Gastrocnemius medialis (tissue), 4 donors: ENCODE measurements around the gene OR2H2.

ENCODE experiments used
- POLR2A ChIP-seq, 2 donors: fragments of 450-650 bp; IDR thresholded peaks; one replicate each; pipeline ENCODE4 v1.6.1; 2017; ENCODE audit warnings: antibody characterized with exemption in 2 of 2, mild to moderate bottlenecking in 2 of 2, moderate library complexity in 2 of 2
- TF ChIP-seq, protein P1 (sequence below), 5 experiments: fragments of 450-650 bp in 3 of 5; fragments of 200-600 bp in 2 of 5; sonication (generic) in 2 of 5; IDR thresholded peaks in 4 of 5; conservative IDR thresholded peaks in 1 of 5; 1 replicate in 4 of 5; 2 replicates in 1 of 5; pipeline ENCODE4 v1.5.1; 2016 to 2019; ENCODE audit warnings: antibody characterized with exemption in 5 of 5, mild to moderate bottlenecking in 3 of 5, moderate library complexity in 3 of 5

GRCh38 chr6:29564875-29565274, 20.0 kb upstream of the OR2H2 start:
- TF ChIP-seq, protein P1, sequence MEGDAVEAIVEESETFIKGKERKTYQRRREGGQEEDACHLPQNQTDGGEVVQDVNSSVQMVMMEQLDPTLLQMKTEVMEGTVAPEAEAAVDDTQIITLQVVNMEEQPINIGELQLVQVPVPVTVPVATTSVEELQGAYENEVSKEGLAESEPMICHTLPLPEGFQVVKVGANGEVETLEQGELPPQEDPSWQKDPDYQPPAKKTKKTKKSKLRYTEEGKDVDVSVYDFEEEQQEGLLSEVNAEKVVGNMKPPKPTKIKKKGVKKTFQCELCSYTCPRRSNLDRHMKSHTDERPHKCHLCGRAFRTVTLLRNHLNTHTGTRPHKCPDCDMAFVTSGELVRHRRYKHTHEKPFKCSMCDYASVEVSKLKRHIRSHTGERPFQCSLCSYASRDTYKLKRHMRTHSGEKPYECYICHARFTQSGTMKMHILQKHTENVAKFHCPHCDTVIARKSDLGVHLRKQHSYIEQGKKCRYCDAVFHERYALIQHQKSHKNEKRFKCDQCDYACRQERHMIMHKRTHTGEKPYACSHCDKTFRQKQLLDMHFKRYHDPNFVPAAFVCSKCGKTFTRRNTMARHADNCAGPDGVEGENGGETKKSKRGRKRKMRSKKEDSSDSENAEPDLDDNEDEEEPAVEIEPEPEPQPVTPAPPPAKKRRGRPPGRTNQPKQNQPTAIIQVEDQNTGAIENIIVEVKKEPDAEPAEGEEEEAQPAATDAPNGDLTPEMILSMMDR (IDR thresholded peaks at IDR 0.05 in 4 of 5, conservative IDR thresholded peaks at IDR 0.05 in 1 of 5), result no peak
- TF ChIP-seq POLR2A (IDR thresholded peaks at IDR 0.05), result no peak
